IPS DF 6.9 (cell line): Measurements from ENCODE around the gene LMF1.

ENCODE experiments used
- DNase-seq: peaks from one replicate; pipeline ENCODE4 v3.0.0-alpha.2; 2013; ENCODE audit warnings: low read depth, low spot score
- H3K27ac ChIP-seq: one replicate; pipeline ENCODE4 v1.5.1; 2013; ENCODE audit warnings: low read length, control low read depth
- H3K27me3 ChIP-seq: 2 replicates; pipeline ENCODE4 v1.6.1; 2013; ENCODE audit warnings: mild to moderate bottlenecking, low read length; ENCODE audit not compliant: control insufficient read depth, insufficient read depth
- H3K36me3 ChIP-seq: 2 replicates; pipeline ENCODE4 v1.6.1; 2013; ENCODE audit warnings: low read length; ENCODE audit not compliant: control insufficient read depth, insufficient read depth
- H3K4me1 ChIP-seq: 2 replicates; pipeline ENCODE4 v1.6.1; 2013; ENCODE audit warnings: low read length; ENCODE audit not compliant: control insufficient read depth, insufficient read depth
- H3K4me3 ChIP-seq: 2 replicates; pipeline ENCODE4 v1.5.1; 2013; ENCODE audit warnings: mild to moderate bottlenecking, low read length
- H3K9me3 ChIP-seq: 2 replicates; pipeline ENCODE4 v1.6.1; 2013; ENCODE audit warnings: low read length, inconsistent platforms; ENCODE audit not compliant: control insufficient read depth, insufficient read depth
- WGBS: extraction: QIAGEN DNeasy Blood & Tissue Kit; methylation state at CpG from one replicate; pipeline ENCODE4 v1.1.7; 2013; ENCODE audit warnings: mixed read lengths, missing lambda C conversion rate; ENCODE audit not compliant: insufficient read length, insufficient coverage; 5-methylcytosine and 5-hydroxymethylcytosine counted together

The LMF1 gene

DNA sequence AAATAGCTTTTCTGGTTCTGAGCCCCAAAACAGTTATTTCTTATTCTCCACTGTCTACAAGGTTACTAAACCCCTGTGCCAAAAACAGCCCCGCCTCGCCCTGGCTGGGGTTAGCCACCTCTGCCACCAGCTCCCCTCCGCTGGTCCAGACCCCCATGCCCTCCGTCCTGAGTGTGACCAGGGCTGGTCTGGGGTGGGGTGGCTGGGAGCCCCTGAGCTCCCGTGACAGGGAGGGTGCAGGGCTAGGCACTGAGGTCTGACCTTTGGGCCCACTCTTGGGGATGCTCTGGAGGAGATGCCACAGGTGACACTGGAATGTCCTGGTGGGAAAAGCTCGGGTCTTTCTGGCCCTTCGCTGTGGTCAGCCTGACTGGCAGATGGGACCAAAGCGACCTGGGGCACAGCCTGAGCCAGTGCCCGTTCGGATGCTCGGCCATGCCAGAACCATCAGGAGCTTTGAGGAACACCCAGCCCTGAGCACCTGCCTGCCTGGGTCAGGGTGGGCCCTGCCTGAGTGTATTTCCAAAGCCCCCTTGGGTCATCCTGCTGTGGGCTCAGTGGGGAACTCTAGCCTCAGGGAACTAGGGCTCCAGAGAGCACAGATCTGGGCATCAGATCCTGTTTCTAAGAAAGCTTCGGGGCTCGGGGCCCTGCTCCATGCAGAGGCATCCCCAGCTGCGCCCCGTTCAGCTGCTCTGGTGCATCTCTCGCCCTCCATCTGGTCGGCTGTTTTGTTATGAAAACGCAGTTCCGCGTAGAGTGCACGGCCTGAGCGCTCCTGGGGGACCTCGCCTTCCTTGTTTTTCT lies 98.1 kb downstream of the LMF1 start:
- no CpG with 5 or more reads among the region's 23 CpGs for WGBS
- DNase-seq, result no peak

DNA sequence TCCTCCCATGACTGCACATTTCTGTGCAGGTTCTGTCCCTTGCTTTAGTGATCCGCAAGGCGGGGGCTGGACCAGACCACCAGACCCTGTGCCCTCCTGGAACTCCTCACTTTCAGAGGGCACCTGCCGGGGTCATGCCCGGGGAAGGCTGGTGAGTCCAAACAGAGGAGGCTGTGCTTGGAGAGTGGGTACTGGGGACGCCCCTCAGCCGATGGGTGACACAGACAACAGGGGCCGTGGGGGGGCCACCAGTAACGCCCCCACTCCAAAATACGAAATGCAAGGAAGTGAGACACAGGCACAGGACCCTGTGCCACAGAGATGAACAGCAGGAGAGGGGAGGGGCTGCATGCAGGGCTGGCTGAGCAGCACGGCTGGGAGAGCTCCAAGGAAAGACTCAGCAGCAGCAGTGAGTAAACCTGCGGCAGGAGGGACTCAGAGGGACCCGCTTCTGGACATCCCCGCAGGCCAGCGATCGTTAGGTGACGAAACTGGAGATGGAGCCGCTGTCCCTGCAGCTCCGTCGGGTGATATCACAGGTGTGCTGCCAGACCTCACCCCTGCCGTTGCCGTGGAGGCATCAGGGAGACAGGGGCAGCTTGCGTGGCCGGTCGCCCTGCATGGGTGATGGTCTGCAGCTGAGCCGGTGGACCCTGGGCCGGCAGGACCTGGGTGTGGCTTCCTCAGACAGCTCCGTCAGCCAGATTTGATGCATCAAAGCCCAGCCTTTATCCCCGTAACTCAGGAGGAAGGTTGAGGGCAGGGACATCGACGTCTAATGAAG lies 99.0 kb downstream of the LMF1 start:
- Histone ChIP-seq H3K4me3 (no peak overlapping the region), H3K4me1 (no peaks in the 10 kb centered on the region; the same call in 1 of the 2 replicates), H3K27ac (no peak overlapping the region), H3K27me3 (no peaks in the 10 kb centered on the region), H3K9me3 (no peaks in the 10 kb centered on the region), H3K36me3 (peaks cover 3% of the 10 kb centered on the region; the same call in 1 of the 2 replicates)
- no CpG with 5 or more reads among the region's 30 CpGs for WGBS
- DNase-seq, result no peak

More for the DNA sequence above, 98.1 kb downstream of the LMF1 start:
- Histone ChIP-seq H3K9me3 (no peaks in the 10 kb centered on the region), H3K36me3 (peaks cover 3% of the 10 kb centered on the region; the same call in 1 of the 2 replicates), H3K4me1 (no peaks in the 10 kb centered on the region; the same call in 1 of the 2 replicates), H3K27me3 (no peaks in the 10 kb centered on the region), H3K27ac (no peak overlapping the region), H3K4me3 (no peak overlapping the region)

DNA sequence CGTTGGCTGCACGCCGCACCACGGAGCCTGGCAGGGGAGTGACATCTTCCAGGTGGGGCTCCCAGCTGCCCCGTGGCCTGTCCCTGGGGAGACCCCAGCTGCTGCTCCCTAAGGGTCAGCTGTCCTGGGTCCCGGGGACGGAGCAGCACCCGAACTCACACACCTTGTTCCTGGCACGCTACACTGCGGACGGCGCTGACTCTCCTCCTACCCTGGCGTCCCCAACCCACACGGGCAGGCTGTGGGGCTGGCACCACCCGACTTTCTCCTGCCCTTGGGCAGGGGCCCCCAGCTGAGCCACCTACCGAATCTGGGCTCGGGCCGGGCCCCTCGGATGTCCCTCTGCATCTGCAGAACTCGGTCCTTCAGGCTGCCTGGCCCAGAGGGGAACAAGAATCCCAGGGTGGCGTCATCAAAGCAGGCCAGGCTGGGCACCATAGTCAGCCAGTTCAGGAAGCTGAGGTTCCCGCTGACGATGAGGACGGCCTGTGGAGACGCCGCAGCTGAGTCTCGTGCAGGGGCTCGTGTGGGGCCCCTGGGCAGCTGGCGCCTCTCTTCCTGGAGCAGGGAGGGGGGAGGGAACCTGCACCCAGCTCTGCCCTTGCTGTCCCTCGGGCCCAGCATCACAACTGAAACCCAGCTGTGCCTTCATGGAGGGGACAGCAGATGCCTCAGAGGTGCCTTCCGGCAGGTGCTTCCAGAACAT lies 99.8 kb downstream of the LMF1 start:
- no peak overlapping the region for H3K27ac ChIP-seq
- no peak overlapping the region for H3K4me3 ChIP-seq
- H3K36me3 ChIP-seq, result peaks cover 3% of the 10 kb centered on the region; the same call in 1 of the 2 replicates
- WGBS, result no CpG with 5 or more reads among the region's 31 CpGs
- H3K27me3 ChIP-seq, result no peaks in the 10 kb centered on the region
- no peaks in the 10 kb centered on the region for H3K9me3 ChIP-seq
- DNase-seq, result no peak
- H3K4me1 ChIP-seq, result no peaks in the 10 kb centered on the region; the same call in 1 of the 2 replicates

DNA sequence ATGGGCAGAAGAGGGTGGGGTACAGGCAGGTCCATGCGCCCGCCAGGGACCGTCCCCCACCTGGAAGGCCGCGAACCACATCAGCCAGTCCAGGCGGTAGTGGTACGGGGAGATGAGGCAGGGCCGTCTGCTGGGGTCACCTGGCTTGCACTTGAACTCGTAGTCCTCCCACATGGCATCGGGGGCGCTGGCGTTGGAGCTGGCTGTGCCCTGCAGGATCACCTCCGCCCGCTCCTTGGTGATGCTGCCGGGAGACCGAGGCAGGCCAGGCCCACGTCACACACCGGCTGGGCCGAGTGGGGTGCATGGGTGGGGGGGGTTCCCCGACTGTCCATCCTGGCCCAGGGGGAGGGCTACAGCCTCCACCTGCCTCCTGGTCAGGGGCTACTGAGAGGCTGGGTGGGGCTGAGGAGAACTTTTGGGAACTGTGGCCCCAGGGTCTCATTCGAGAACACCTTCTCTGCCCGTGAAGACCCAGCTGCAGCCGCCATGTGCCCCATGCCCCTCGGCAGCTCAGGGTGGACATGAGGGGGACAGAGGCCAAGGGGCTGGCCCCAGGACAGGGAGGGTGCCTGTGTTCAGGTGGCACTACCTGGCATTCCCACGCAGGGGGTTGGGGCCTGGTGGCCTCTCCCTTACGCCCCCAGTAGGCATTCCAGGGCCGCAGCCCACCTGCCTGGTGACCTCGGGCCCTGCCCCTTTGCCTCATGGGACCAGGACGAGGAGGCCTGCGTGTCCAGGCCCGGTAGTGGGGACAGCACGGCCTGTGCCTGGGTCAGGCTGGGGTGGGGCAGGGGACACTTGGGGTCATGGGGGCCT lies 100.8 kb downstream of the LMF1 start:
- no peaks in the 10 kb centered on the region for H3K27me3 ChIP-seq
- DNase-seq, result no peak
- H3K4me1 ChIP-seq, result no peaks in the 10 kb centered on the region
- WGBS, result no CpG with 5 or more reads among the region's 32 CpGs
- H3K9me3 ChIP-seq, result no peaks in the 10 kb centered on the region
- H3K27ac ChIP-seq, result no peak overlapping the region
- peaks cover 3% of the 10 kb centered on the region; the same call in 1 of the 2 replicates for H3K36me3 ChIP-seq
- H3K4me3 ChIP-seq, result no peak overlapping the region

DNA sequence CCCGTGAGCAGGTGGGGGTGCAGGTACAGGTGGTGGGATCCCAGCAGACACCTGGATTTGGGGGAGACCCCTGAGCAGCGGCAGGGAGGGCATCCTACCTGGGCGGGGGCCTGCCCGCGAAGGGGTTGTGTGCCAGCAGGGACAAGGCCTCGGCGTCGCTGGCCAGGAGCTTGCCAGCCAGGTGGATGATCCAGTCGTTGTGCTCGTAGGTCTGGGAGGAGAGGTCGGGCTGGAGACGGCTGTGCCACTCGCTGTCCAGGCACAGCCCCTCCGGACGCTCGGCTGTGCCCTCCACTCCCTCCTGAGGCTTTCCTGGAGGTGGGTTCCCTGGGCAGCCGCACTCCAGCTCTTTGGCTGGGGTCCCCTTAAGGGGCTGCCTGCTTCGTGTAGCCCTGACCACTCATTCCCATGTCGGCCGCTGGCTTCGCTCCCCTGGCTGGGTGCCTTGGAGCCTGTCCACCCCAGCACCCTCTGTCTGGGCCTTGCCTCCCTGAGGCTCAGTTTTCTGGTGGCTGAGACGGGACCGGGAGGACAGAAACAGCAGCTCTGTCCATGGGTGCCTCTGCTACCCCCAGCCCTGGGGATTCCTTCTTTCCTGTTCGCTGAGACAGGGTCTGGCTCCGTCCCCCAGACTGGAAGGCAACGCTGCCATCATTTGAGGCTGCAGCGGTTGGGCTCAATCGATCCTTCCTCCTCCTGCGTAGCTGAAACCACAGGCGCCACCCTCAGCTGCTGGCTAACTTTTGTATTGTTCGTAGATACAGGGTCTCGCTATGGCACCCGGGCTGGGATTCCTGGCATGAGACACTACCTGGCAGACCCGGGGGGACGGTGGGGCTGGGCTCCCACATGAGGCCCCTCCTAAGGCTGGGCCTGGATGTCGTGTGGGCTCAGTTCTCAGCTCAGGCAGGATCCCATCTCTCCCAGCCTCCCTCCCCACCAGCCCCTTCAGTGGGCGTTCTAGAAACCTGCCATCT lies 101.7 kb downstream of the LMF1 start:
- peaks cover 3% of the 10 kb centered on the region; the same call in 1 of the 2 replicates for H3K36me3 ChIP-seq
- no peak for DNase-seq
- WGBS, result no CpG with 5 or more reads among the region's 37 CpGs
- no peaks in the 10 kb centered on the region for H3K4me1 ChIP-seq
- H3K27me3 ChIP-seq, result no peaks in the 10 kb centered on the region
- H3K9me3 ChIP-seq, result no peaks in the 10 kb centered on the region
- H3K4me3 ChIP-seq, result no peak overlapping the region
- H3K27ac ChIP-seq, result no peak overlapping the region

DNA sequence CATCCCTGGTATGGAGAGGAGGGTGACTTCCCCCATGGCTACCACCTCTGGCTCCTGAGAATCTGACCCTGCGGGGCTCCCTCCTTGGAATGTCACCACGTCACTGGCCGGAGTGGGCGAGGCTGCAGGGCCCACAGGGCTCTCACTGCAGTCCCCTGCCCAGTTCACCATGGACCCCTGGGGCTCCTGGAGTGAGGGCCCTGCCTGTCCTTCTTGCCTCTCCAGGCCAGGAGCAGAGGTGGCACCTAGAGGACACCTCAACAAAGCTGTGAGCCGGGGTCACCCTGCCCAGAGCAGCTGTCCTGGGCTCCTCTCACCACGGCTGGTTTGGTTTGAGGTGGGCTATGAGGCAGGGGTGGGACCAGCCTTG lies 102.4 kb downstream of the LMF1 start:
- H3K27me3 ChIP-seq, result no peaks in the 10 kb centered on the region
- WGBS, result no CpG with 5 or more reads among the region's 6 CpGs

DNA sequence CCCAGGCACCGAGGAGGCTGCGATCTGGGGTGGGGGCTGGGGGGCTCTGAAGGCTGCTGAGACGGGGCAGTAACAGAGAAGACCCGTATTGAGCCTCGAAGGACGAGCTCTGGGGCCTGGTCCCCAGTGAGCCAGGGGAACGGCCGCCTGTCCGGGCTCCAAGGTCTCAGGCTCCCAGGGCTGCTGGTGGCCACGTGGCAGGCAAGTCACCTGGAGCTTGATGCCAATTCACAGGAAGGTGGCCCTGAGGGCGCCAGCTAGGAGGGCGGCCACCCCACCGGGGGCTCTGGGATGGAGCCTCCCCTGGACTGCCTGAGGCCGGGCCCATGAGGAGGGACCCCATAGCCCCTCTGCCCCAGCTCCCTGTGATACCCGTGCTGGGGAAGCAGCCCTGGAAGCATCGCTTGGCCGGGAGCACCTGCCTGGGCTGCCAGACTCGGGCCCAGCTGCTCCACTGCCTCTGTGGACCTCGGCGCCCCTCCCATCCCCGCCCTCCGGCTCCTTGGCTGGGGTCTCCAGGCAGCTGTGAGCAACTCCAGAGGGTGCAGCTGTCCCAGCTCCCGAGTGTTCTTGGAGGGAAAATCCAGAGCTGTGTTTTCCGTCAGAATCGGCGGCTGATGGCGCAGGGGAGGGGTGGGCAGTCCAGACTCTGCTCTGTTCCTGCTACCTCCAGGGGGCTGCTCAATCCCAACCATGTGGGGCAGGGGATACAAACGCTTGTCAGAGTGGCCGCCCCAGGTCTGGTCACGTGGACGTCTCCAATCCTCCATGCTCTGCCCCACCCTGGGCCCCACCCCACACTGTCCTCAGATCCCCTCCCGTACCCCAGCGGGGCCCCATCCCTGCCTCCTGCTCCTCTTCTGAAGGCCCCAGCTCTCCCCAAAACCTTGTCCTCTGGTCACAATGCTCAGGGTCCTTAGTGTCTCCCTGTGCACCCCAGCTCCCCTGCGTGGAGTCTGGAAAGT lies 103.1 kb downstream of the LMF1 start:
- no peak overlapping the region for H3K27ac ChIP-seq
- no peaks in the 10 kb centered on the region for H3K4me1 ChIP-seq
- H3K4me3 ChIP-seq, result no peak overlapping the region
- no CpG with 5 or more reads among the region's 34 CpGs for WGBS
- no peak for DNase-seq
- H3K9me3 ChIP-seq, result no peaks in the 10 kb centered on the region
- no peaks in the 10 kb centered on the region for H3K27me3 ChIP-seq
- peaks cover 3% of the 10 kb centered on the region; the same call in 1 of the 2 replicates for H3K36me3 ChIP-seq

More for the DNA sequence above, 102.4 kb downstream of the LMF1 start:
- no peak for DNase-seq
- Histone ChIP-seq H3K36me3 (peaks cover 3% of the 10 kb centered on the region; the same call in 1 of the 2 replicates), H3K4me3 (no peak overlapping the region), H3K27ac (no peak overlapping the region), H3K4me1 (no peaks in the 10 kb centered on the region), H3K9me3 (no peaks in the 10 kb centered on the region)

DNA sequence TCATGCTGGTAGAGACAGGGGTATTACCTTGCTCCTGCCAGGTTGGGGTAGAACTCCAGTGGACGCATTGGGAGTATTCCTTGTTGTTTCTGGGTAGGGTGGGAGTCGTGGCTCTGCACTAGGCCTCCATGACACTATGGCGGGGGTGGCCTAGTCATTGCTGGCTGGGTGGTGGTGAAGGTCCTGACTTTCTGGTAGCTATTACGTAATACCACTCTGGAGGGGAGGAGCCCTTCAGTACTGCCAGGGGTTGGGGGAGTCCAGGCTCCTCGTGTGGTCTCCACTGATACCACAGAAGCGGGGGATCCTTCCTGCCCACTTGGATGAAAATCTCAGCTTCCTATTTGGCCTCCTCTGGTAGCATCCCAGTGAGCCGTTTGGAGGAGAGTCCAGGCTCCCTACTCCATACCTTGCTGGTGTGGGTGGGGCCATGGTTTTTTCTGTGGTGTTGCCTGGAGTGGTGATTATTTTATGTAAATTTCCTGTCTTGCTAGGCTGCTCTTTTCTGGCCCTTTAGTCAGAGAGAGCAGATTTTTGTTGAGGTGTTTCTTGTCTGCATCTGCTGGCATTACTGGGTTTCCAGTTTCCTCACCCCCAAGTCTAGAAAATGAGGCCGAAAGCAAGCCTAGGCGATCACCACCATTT lies 104.4 kb downstream of the LMF1 start:
- no peak for DNase-seq
- H3K36me3 ChIP-seq, result peaks cover 3% of the 10 kb centered on the region; the same call in 1 of the 2 replicates
- no peaks in the 10 kb centered on the region for H3K4me1 ChIP-seq
- H3K27me3 ChIP-seq, result no peaks in the 10 kb centered on the region
- no peak overlapping the region for H3K27ac ChIP-seq
- no CpG with 5 or more reads among the region's 9 CpGs for WGBS
- H3K9me3 ChIP-seq, result no peaks in the 10 kb centered on the region
- no peak overlapping the region for H3K4me3 ChIP-seq
